ENCODE data around the gene TNIP3. TPM values are rescaled to one million over a fixed set of nuclear protein-coding genes. Genes with fewer than 3 reads are reported as not detected.
A peak's percentile ranks its signal among the peaks of the same experiment; 100 is the strongest.

The TNIP3 gene
- total RNA-seq, 1 donor from 2014 or later: 0.14 TPM

GRCh38 chr4:121192480-121192879 is 28.4 kb upstream of the TNIP3 start:
- Histone ChIP-seq H4K20me1 (ENCODE audit: insufficient read depth, low read length) (no peaks in the 10 kb centered on the region), H3K27me3 (ENCODE audit: insufficient read depth, low read length) (no peaks in the 10 kb centered on the region), H3K79me2 (ENCODE audit: insufficient read depth, low read length) (no peaks in the 10 kb centered on the region), H3K36me3 (ENCODE audit: insufficient read depth, low read length) (no peaks in the 10 kb centered on the region), H3K9ac (ENCODE audit: low read length) (peak overlapping the region; percentile 27), H2AFZ (ENCODE audit: low read depth, low read length) (peak overlapping the region; percentile 43), H3K4me2 (ENCODE audit: low read length) (peak overlapping the region; percentile 62), H3K4me1 (ENCODE audit: insufficient read depth, low read length) (no peaks in the 10 kb centered on the region), H3K27ac (ENCODE audit: low read depth, low read length) (no peak overlapping the region), H3K4me3 (ENCODE audit: insufficient read depth, low read depth, low read length) (no peak overlapping the region), H3K9me3 (ENCODE audit: insufficient read depth, low read depth, low read length) (no peaks in the 10 kb centered on the region)
- Mint-ChIP-seq H3K4me1 (ENCODE audit: low read depth, unreplicated experiment) (no peaks in the 10 kb centered on the region), H3K27me3 (ENCODE audit: low read depth, unreplicated experiment) (peaks cover 4% of the 10 kb centered on the region), H3K27ac (ENCODE audit: unreplicated experiment) (no peak overlapping the region), H3K9me3 (ENCODE audit: unreplicated experiment) (no peaks in the 10 kb centered on the region), H3K36me3 (ENCODE audit: low read depth, unreplicated experiment) (no peaks in the 10 kb centered on the region), H3K4me3 (ENCODE audit: unreplicated experiment) (no peak overlapping the region)
- no peak for TF ChIP-seq EZH2 (IDR thresholded peaks at IDR 0.05; ENCODE audit: insufficient read depth, low read length)
- TF ChIP-seq CTCF (IDR thresholded peaks at IDR 0.05; ENCODE audit: insufficient read depth, low read depth, low read length): peak; percentile 86
- DNase-seq (ENCODE audit: low read depth) (no peak), FAIRE-seq (peak; percentile 87)

- Mint-ChIP-seq H3K4me1 (ENCODE audit: low read depth, unreplicated experiment) (no peaks in the 10 kb centered on the region), H3K4me3 (ENCODE audit: unreplicated experiment) (no peak overlapping the region), H3K27me3 (ENCODE audit: low read depth, unreplicated experiment) (peaks cover 4% of the 10 kb centered on the region), H3K36me3 (ENCODE audit: low read depth, unreplicated experiment) (no peaks in the 10 kb centered on the region), H3K9me3 (ENCODE audit: unreplicated experiment) (no peaks in the 10 kb centered on the region), H3K27ac (ENCODE audit: unreplicated experiment) (no peak overlapping the region)
- no peaks in the 10 kb centered on the region for H3K79me2 ChIP-seq (ENCODE audit: insufficient read depth, low read length)
- peak overlapping the region; percentile 43 for H2AFZ ChIP-seq (ENCODE audit: low read depth, low read length)
- FAIRE-seq (no peak), DNase-seq (ENCODE audit: low read depth) (peak; percentile 72)
- no peaks in the 10 kb centered on the region for H3K9me3 ChIP-seq (ENCODE audit: insufficient read depth, low read depth, low read length)
- no peak overlapping the region for H3K27ac ChIP-seq (ENCODE audit: low read depth, low read length)
- H3K36me3 ChIP-seq (ENCODE audit: insufficient read depth, low read length): no peaks in the 10 kb centered on the region
- H3K9ac ChIP-seq (ENCODE audit: low read length): peak overlapping the region; percentile 27
- H3K27me3 ChIP-seq (ENCODE audit: insufficient read depth, low read length): no peaks in the 10 kb centered on the region
- no peaks in the 10 kb centered on the region for H4K20me1 ChIP-seq (ENCODE audit: insufficient read depth, low read length)
- peak overlapping the region; percentile 62 for H3K4me2 ChIP-seq (ENCODE audit: low read length)
- no peaks in the 10 kb centered on the region for H3K4me1 ChIP-seq (ENCODE audit: insufficient read depth, low read length)
- no peak overlapping the region for H3K4me3 ChIP-seq (ENCODE audit: insufficient read depth, low read depth, low read length)
- TF ChIP-seq EZH2 (IDR thresholded peaks at IDR 0.05; ENCODE audit: insufficient read depth, low read length): no peak
Observed at GRCh38 chr4:121192013-121192412, 27.9 kb upstream of the TNIP3 start.

- Histone ChIP-seq H3K4me2 (ENCODE audit: low read length) (no peak overlapping the region), H3K36me3 (ENCODE audit: insufficient read depth, low read length) (no peaks in the 10 kb centered on the region), H4K20me1 (ENCODE audit: insufficient read depth, low read length) (no peaks in the 10 kb centered on the region), H3K4me3 (ENCODE audit: insufficient read depth, low read depth, low read length) (no peak overlapping the region), H3K9ac (ENCODE audit: low read length) (no peak overlapping the region), H3K79me2 (ENCODE audit: insufficient read depth, low read length) (no peaks in the 10 kb centered on the region), H3K27ac (ENCODE audit: low read depth, low read length) (no peak overlapping the region), H3K27me3 (ENCODE audit: insufficient read depth, low read length) (no peaks in the 10 kb centered on the region), H2AFZ (ENCODE audit: low read depth, low read length) (no peak overlapping the region), H3K9me3 (ENCODE audit: insufficient read depth, low read depth, low read length) (no peaks in the 10 kb centered on the region), H3K4me1 (ENCODE audit: insufficient read depth, low read length) (no peaks in the 10 kb centered on the region)
- Mint-ChIP-seq H3K36me3 (ENCODE audit: low read depth, unreplicated experiment) (no peaks in the 10 kb centered on the region), H3K4me1 (ENCODE audit: low read depth, unreplicated experiment) (no peaks in the 10 kb centered on the region), H3K4me3 (ENCODE audit: unreplicated experiment) (no peak overlapping the region), H3K27ac (ENCODE audit: unreplicated experiment) (no peak overlapping the region), H3K27me3 (ENCODE audit: low read depth, unreplicated experiment) (peaks cover 4% of the 10 kb centered on the region), H3K9me3 (ENCODE audit: unreplicated experiment) (no peaks in the 10 kb centered on the region)
- TF ChIP-seq EZH2 (IDR thresholded peaks at IDR 0.05; ENCODE audit: insufficient read depth, low read length) (no peak), CTCF (IDR thresholded peaks at IDR 0.05; ENCODE audit: insufficient read depth, low read depth, low read length) (no peak)
- FAIRE-seq: no peak
- no peak for DNase-seq (ENCODE audit: low read depth)
Observed at GRCh38 chr4:121191361-121191760, 27.2 kb upstream of the TNIP3 start.
